ENCODE measurements around the gene MALT1. TPM values are rescaled to one million over a fixed set of nuclear protein-coding genes. Genes with fewer than 3 reads are reported as not detected.

The MALT1 gene
- polyA plus RNA-seq, 4 donors: 24.6 to 40.9 (median 30.6) TPM

- no peak for DNase-seq (ENCODE audit: low read depth in 4 of 4, low spot score in 2 of 4)
Measured at GRCh38 chr18:58796220-58796619, 125.0 kb downstream of the MALT1 start.

GRCh38 chr18:58800582-58800981, 129.3 kb downstream of the MALT1 start:
- no peak for DNase-seq (ENCODE audit: low read depth in 4 of 4, low spot score in 2 of 4)

- no peak for DNase-seq (ENCODE audit: low read depth in 4 of 4, low spot score in 2 of 4)
Measured at GRCh38 chr18:58802959-58803358, 131.7 kb downstream of the MALT1 start.

DNA sequence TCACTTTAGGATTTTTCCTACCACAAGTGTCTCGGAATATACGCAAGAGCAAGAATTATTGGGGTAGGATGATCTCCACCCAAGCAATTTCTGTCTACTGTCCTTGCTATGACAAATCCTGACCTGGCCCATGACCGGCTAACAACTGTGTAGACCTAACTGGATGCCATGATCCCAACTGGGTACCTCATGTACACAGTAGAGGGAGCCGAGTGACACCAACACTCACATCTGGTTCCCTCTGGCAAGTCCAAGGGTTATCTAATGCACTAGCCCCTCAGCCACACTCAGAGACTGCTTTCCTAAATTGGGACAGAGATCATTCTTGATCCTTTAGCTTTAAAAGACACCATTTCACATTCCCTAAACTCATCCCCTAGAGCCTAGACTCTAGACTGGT, 132.7 kb downstream of the MALT1 start:
- DNase-seq (ENCODE audit: low read depth in 4 of 4, low spot score in 2 of 4): no peak

Other genes with a start within 250 kb of the MALT1 start
- gene ALPK2, start 42.4 kb upstream of the MALT1 start, polyA plus RNA-seq (ENCODE audit: insufficient read length in 4 of 4): 1 to 10 TPM in 1 of 4 donors, under 1 TPM in 3; 0.38 to 1.3 (median 0.59) TPM
- 100 to 1,000 TPM in 2 of 4 donors, 10 to 100 TPM in 2; 95.0 to 106 (median 101) TPM for gene ZNF532, start 193.4 kb downstream of the MALT1 start, polyA plus RNA-seq (ENCODE audit: insufficient read length in 4 of 4)